GM21526 (cell line): ENCODE data around the gene SPACA7.

Experiments
- ATAC-seq: cut with Tn5 transposase; IDR thresholded peaks from one replicate; pipeline ENCODE4 v1.9.1; 2021; ENCODE audit warnings: moderate library complexity; ENCODE audit not compliant: unreplicated experiment, low FRiP score

Gene SPACA7

GRCh38 chr13:112376050-112376681 lies at the start of gene SPACA7:
Gene SPACA7, plus strand, starts transcription at chr13:112376355. Its CDS starts 31 bp downstream, at chr13:112376386.
- no peak for ATAC-seq

- no peak for ATAC-seq
Observed at GRCh38 chr13:112326821-112327370, 49.3 kb upstream of the SPACA7 start.

- no peak for ATAC-seq
Observed at GRCh38 chr13:112328936-112329335, 47.2 kb upstream of the SPACA7 start.

GRCh38 chr13:112329376-112329775 lies 46.8 kb upstream of the SPACA7 start:
- no peak for ATAC-seq

- no peak for ATAC-seq
Observed at GRCh38 chr13:112330066-112330465, 46.1 kb upstream of the SPACA7 start.

- no peak for ATAC-seq
Observed at GRCh38 chr13:112330479-112331381, 45.4 kb upstream of the SPACA7 start.

- no peak for ATAC-seq
Observed at GRCh38 chr13:112331675-112332074, 44.5 kb upstream of the SPACA7 start.

GRCh38 chr13:112332727-112333126 lies 43.4 kb upstream of the SPACA7 start:
- no peak for ATAC-seq

GRCh38 chr13:112333756-112334543 lies 42.2 kb upstream of the SPACA7 start:
- no peak for ATAC-seq

- ATAC-seq: no peak
Observed at GRCh38 chr13:112335135-112335534, 41.0 kb upstream of the SPACA7 start.

- no peak for ATAC-seq
Observed at GRCh38 chr13:112341446-112341845, 34.7 kb upstream of the SPACA7 start.

- no peak for ATAC-seq
Observed at GRCh38 chr13:112341976-112342735, 34.0 kb upstream of the SPACA7 start.

GRCh38 chr13:112342841-112343361 lies 33.3 kb upstream of the SPACA7 start:
- ATAC-seq: no peak

- no peak for ATAC-seq
Observed at GRCh38 chr13:112343591-112343990, 32.6 kb upstream of the SPACA7 start.

- no peak for ATAC-seq
Observed at GRCh38 chr13:112345826-112346172, 30.4 kb upstream of the SPACA7 start.

- ATAC-seq: no peak
Observed at GRCh38 chr13:112346173-112346898, 29.8 kb upstream of the SPACA7 start.

- ATAC-seq: no peak
Observed at GRCh38 chr13:112346899-112347229, 29.3 kb upstream of the SPACA7 start.

GRCh38 chr13:112347986-112348385 lies 28.2 kb upstream of the SPACA7 start:
- ATAC-seq: no peak

- ATAC-seq: no peak
Observed at GRCh38 chr13:112348642-112349345, 27.4 kb upstream of the SPACA7 start.
